KOPT-K1 (cell line): ENCODE results near the gene F2.
"Not testable (repeated sequence)": the region's sequence is repeated elsewhere in the genome, so short reads cannot be mapped to it uniquely, and the experiment has no call there.

Experiments
- H3K27ac ChIP-seq: fragments of 200-600 bp; sonication (generic); 2 replicates; pipeline ENCODE4 v1.5.1; 2016; ENCODE audit warnings: antibody characterized with exemption, mild to moderate bottlenecking, low read depth, low read length; ENCODE audit not compliant: poor library complexity, severe bottlenecking
- H3K36me3 ChIP-seq: fragments of 200-600 bp; sonication (generic); 2 replicates; pipeline ENCODE4 v1.5.1; 2017; ENCODE audit warnings: antibody characterized with exemption, mild to moderate bottlenecking, low read length, moderate library complexity; ENCODE audit not compliant: insufficient read depth
- H3K9me3 ChIP-seq: fragments of 200-600 bp; sonication (generic); 2 replicates; pipeline ENCODE4 v1.5.1; 2017; ENCODE audit warnings: antibody characterized with exemption, low read length, mild to moderate bottlenecking; ENCODE audit not compliant: insufficient read depth, poor library complexity, severe bottlenecking

F2 gene

DNA sequence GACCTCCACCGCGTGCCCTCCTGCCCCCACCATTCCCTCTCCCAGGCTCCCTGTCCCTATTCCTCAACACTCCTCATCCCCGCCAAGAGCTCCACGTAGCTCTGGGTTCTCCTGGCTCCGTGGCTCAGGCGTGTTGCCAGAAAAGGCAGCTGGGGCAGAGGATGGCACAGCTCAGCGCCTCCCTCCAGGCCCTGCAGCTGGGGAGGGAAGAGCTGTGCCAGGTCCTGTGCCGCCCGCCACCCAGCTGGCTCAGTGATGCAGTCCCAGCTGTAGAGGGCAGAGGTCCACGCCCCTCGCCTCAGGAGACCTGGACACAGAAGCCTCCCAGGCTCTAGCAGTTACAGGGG, 22.8 kb upstream of the F2 start:
- H3K9me3 ChIP-seq = no peaks in the 10 kb centered on the region
- H3K27ac ChIP-seq = no peak overlapping the region
- H3K36me3 ChIP-seq = peaks cover 45% of the 10 kb centered on the region

DNA sequence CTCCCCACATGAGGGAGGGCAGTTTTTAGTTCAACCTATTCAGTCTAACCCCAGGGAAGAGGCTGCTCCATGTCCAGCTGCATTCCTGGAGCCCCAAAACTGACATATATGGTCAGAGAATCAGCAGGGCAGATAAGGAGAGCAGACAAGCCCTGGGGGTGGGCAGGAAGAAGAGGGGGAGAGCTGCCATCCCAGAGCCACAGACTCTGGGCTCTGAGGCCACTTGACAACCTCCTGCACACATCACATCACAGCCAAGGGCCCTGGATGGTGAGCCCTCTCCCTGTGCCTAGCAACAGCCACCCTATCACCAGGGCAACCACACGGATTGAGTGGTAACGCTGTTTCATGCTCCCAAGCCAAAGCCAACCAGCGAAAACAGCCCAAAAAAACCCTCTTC, 21.7 kb upstream of the F2 start:
- no peak overlapping the region for H3K27ac ChIP-seq
- H3K36me3 ChIP-seq = peaks cover 38% of the 10 kb centered on the region
- no peaks in the 10 kb centered on the region for H3K9me3 ChIP-seq

DNA sequence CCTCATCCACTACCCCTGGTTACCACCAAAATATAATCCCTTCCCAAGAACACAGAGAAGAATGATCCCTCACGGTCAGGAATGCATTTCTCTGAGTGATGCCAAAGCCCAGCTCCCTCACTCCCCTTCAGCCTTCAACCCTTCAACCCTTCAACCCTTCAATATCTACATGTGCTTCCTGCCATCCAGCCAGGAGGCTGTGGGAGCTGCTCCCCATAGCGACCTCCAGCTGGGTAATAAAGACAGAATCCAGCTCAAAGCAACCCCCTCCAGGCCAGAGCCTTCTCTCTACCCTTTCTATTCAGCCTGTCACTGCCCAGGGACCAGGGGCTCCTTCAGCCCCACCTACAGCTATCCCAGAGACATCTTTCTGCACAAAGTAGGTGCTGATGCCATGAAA, 21.3 kb upstream of the F2 start:
- Histone ChIP-seq H3K9me3 (no peaks in the 10 kb centered on the region), H3K36me3 (peaks cover 41% of the 10 kb centered on the region), H3K27ac (no peak overlapping the region)

DNA sequence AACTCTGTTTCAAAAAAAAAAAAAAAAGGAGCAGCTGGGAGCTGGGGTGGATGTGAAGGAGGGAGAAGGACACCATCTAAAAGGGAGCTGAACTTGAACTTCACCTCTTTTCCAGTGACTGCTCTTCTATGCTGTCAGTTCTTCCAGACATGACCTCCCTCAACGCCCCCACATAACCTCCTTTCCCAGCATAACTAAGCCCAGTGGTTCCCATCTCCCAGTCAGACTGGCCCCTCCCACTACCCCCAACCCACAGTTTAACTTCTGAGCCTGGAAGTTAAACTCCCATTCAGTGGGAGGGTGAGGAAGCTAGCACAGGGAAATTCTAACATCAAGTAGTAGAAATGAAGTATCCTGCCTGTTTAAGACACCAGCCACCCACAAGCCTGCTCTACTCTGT, 20.4 kb upstream of the F2 start:
- Histone ChIP-seq H3K9me3 (no peaks in the 10 kb centered on the region), H3K27ac (no peak overlapping the region), H3K36me3 (peaks cover 43% of the 10 kb centered on the region)

DNA sequence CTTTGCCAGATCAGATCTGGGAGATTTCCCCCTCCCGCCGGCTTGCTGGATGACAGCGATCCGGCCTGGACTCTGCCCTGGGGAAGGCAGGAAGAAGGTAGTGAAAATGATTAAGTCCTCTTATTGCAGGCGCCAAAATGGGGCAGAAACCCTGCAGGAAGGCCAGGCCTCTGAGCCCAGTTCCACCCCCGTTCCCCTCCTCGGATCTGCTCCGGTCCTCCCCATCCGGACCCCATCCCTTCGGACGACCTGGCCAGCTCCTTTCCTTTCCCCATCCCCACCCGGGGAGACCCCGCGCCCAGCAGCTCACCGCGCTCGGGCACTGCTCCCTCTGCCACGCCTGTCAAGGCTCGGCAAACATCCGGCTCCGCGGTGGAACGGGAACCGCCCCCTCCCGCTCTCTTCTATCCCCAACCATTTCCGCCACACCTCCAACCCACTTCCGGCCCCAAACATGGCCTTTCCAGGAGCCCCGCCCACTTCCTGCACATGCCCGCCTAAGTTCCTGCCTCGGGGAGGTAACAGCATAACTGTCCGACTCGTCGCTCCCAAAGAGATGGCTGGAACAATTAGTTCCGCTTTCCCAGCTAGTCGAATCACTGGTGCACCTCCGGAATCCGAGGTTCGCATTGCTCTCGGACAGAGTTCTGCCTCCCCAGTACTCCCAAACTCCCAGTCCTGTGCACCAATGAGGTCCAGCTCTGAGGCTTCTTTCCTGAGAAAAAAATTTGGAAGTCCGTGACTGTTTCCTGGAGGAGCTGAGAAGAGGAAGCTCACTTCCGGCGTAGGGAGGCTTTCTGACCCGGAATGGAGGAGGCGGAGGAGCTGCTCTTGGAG, 18.6 kb upstream of the F2 start, which contains the start of the genes ARHGAP1 and ZNF408:
Gene ARHGAP1, minus strand, starts transcription at position 379 of the 837 bp plus-strand sequence. CDS start 4,512 bp downstream, outside the sequence.
Gene ZNF408, plus strand, starts transcription at position 791 of the 837 bp plus-strand sequence. Its CDS starts 17 bp downstream, at position 808.
- H3K27ac ChIP-seq = peak within 1 kb of the TSS; percentile 95
- H3K9me3 ChIP-seq = no peaks in the 10 kb centered on the region
- H3K36me3 ChIP-seq = peaks cover 43% of the 10 kb centered on the region

DNA sequence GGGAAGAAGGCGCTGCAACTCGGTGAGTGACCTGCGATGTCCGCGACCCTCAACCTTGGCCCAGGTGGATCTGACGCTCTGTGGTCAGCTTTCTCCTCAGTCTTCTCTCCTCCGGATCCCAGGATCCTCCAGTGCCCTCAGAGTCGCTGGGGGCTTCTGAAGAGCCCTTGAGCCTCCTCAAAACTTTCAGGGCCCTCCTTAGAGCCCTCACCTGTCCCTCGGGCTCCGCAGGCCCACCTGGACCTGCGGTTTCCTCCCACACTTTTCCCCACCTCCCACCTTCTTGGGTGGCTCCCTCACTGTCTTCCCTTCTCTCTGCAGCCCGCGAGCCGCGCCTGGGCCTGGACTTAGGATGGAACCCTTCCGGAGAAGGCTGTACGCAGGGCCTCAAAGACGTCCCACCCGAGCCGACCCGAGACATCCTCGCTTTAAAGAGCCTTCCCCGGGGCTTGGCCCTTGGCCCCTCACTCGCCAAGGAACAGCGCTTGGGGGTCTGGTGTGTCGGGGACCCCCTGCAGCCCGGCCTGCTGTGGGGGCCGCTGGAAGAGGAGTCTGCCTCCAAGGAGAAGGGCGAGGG, 17.8 kb upstream of the F2 start:
- Histone ChIP-seq H3K9me3 (no peaks in the 10 kb centered on the region), H3K27ac (peak overlapping the region; percentile 95), H3K36me3 (peaks cover 43% of the 10 kb centered on the region)

DNA sequence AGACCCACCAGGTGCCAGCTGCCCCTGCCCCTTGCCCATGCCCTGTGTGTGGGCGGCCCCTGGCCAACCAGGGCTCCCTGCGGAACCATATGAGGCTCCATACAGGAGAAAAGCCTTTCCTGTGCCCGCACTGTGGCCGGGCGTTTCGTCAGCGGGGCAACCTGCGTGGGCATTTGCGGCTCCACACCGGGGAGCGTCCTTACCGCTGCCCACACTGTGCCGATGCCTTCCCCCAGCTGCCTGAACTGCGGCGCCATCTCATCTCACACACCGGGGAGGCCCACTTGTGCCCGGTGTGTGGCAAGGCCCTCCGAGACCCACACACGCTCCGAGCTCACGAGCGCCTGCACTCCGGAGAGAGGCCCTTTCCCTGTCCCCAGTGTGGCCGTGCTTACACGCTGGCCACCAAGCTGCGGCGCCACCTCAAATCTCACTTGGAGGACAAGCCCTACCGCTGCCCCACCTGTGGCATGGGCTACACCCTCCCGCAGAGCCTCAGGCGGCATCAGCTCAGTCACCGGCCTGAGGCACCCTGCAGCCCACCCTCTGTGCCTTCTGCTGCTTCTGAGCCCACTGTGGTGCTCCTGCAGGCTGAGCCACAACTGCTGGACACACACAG, 13.8 kb upstream of the F2 start:
- Histone ChIP-seq H3K36me3 (peaks cover 59% of the 10 kb centered on the region), H3K9me3 (no peaks in the 10 kb centered on the region), H3K27ac (no peak overlapping the region)

DNA sequence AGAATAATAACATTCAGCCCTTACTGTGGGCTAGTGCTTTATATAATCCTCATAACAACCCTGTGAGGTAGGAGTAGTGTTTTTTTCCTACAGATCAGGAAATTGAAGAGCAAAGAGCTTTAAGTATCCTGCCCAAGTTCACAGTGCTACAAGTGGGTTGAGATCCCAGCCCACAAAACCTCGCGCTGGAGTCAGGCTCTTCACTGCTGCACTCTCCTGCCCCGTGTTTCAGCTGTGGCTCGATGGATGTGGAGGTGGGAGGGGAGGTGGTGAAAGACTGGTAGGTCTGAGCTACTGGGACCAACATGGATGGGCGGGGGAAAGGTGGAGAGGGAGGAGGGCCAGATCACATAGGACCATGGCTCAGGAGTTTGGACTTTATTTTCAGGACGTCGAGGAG, 12.1 kb upstream of the F2 start:
- peaks cover 59% of the 10 kb centered on the region for H3K36me3 ChIP-seq

DNA sequence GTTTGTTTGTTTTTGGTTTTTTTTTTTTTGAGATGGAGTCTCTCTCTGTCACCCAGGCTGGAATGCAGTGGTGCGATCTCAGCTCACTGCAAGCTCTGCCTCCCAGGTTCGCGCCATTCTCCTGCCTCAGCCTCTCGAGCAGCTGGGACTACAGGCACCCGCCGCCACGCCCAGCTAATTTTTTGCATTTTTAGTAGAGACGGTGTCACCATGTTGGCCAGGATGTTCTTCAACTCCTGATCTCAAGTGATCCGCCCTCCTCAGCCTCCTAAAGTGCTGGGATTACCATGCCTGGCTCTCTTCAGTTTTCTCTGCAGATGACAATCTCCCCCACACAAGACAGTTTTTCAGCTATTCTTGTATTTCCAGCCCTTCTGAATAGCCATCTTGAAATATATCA, 9.7 kb upstream of the F2 start:
- peaks cover 35% of the 10 kb centered on the region for H3K36me3 ChIP-seq
- not testable (repeated sequence) for H3K27ac ChIP-seq, H3K9me3 ChIP-seq

More for the DNA sequence above, 12.1 kb upstream of the F2 start:
- no peaks in the 10 kb centered on the region for H3K9me3 ChIP-seq
- no peak overlapping the region for H3K27ac ChIP-seq

DNA sequence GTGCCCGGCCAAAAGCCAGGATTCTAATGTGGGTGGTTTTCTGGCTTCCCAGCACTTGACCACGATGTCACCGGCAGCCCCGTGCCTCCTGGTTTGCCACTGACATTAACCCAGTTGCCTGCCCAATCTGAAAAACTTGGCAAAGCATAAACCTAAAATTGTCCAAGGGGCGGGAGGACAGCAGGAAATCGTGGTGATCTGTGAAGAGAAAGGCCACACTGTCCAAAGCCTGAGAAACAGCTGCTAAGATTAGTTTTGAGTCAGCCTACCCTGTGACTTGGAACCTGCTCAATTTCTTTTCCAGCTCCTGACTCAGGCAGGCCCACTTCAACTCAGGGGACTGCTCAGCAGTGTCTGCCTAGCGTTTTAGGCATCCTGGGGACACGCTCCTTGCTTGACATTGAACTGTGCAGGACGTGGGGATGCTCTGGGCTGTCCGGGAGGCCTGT, 8.2 kb upstream of the F2 start:
- no peak overlapping the region for H3K27ac ChIP-seq
- H3K36me3 ChIP-seq = peaks cover 20% of the 10 kb centered on the region
- H3K9me3 ChIP-seq = no peaks in the 10 kb centered on the region

DNA sequence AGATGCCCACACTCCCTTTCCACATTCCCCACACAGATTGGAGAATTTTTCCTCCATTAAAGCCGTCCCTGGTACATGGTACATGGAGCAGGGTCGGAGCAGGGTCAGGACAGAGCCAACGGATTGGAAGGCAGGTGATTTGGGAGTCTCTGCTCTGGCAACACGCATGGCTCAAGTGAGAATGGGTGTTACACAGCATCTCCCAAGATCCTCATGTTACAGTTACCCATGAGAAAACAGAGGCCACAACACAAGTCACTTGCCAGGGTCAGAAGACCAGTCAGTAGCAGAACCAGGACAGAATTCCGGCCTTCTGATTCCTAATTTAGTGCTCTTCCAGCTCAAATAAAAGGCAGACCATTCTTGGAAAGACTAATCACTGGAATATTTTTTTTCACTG, 7.7 kb upstream of the F2 start:
- Histone ChIP-seq H3K27ac (no peak overlapping the region), H3K36me3 (peaks cover 16% of the 10 kb centered on the region), H3K9me3 (no peaks in the 10 kb centered on the region)

DNA sequence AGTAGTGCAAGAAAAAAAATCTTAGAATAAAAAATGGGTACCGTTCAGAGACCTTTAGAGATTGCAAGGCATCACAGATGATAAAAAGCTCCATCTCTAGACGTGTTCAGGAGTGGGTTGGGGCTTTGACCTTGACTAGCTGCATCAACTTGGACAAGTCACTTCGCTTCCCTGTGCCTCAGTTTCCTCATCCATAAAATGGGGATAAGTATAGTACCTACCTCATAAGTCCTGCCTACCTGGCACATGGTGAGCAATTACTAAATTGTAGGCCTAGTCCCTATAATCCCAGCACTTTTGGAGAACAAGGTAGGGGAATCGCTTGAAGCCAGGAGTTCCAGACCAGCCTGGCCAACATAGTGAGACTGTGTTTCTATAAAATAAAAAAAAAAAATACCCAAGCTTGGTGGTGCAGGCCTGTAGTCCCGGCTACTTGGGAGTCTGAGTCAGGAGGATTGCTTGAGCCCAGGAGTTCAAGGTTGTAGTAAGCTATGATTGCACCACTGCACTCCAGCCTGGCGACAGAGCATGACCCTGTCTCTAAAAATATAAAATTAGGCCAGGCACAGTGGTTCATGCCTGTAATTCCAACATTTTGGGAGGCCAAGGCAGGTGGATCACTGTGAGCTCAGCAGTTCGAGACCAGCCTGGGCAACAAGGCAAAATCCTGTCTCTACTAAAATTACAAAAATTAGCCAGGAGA, 6.0 kb upstream of the F2 start:
- Histone ChIP-seq H3K27ac (no peak overlapping the region), H3K36me3 (no peaks in the 10 kb centered on the region; the same call in 1 of the 2 replicates)

DNA sequence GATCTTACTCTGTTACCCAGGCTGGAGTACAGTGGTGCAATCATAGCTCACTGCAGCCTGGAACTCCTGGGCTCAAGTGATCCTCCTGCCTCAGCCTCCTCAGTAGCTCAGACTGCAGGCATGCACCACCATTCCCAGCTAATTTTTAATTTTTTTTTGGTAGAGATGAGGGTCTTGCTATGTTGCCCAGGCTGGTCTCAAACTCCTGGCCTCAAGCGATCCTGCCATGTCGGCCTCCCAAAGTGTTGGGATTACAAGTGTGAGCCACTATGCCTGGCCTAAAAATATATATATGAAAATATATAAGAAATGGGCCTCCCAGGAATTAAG, 1.2 kb upstream of the F2 start:
- H3K9me3 ChIP-seq, H3K27ac ChIP-seq, H3K36me3 ChIP-seq: not testable (repeated sequence)

More for the DNA sequence above, 6.0 kb upstream of the F2 start:
- H3K9me3 ChIP-seq = no peaks in the 10 kb centered on the region

DNA sequence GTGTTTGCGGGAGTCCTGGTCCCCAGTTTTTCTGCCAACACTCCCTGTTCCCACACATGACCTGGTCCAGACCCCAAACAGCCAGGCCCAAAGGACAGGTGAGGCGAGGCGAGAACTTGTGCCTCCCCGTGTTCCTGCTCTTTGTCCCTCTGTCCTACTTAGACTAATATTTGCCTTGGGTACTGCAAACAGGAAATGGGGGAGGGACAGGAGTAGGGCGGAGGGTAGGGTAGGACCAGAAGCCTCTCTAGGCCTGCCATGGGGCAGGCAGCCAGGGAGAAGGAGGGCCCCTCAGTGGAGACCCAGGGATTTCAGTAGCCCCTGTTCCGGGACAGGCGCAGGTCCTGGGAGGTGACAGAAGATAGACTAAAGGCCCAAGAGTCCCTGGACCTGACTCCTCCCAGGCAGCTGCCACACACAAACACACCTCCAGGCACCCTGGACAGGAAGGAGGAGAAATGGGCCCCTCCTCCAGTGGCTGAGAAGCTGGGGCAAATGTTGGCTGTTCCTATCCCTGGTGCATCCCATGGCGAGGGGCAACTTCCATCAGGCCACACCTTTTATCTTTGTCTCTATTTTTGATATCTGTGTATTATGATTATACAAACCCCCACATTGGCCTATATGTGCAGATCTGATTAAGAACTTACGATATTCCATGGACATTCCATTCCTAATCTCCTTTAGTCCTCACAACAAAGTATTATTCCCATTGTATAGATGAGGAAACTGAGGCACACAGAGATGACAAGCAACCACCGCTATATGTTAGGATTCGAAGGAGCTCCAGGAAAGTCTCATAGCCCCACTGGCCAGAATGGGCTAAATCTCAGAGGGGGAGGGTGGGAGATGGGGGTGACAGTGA, 626 bp upstream of the F2 start:
- H3K36me3 ChIP-seq = no peaks in the 10 kb centered on the region
- H3K9me3 ChIP-seq = no peaks in the 10 kb centered on the region
- H3K27ac ChIP-seq = no peak overlapping the region
